Measurements from ENCODE around the gene CD59.

The CD59 gene, protein sequence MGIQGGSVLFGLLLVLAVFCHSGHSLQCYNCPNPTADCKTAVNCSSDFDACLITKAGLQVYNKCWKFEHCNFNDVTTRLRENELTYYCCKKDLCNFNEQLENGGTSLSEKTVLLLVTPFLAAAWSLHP

DNA sequence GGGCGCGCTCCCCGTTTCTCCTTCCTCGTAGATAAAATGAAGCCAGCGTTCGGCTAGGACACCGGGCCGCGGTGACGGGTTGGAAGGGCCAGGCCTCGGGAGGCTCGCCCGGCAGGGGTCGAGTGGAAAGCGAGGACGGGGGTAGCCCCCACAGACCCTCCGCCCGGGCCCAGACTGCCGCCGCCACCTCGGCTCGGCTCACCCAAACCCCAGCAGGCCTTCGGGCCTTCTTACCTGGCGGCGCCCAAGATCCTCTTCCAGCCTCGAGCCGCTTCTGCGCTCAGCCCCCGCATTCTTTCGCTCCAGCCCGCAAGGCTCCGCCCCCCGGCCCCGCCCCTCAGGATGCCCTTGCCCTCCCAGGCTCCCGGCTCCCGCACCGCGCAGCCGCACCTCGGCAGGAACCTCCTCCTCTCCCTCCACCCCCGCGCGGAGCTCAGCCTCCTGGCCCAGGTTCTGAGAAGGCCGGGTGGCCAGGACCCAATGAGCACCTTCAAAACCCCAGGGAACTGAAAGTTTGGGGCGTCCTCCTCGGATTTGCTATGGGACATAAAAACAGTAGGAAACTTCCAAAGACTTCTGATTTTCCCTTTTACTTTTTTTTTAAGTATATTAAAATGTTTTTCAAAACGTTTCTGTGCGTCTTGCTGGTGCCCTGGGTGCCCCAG is at the start of gene CD59:
Gene CD59 (minus strand): TSS at position 276 of the 665 bp plus-strand sequence. CDS start 13,978 bp downstream, outside the sequence.
- DNase-seq, result peak; percentile 84

DNA sequence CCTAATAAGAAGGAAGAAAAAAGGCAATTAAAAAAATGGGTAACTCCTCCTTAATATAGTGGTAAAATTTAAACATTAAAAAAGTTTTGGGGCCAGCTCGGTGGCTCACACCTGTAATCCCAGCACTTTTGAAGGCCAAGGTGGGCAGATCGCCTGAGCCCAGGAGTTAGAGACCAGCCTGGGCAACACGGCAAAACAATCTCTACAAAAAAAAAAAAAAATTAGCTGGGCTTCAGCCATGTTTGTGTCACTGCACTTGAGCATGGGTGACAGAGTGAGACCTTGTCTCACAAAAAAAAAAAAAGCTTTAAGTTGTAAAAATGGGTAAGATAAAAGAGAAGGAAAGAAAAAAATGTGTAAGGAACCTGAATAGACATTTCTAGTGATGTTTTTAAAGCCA is 49.4 kb upstream of the CD59 start:
- DNase-seq, result no peak

DNA sequence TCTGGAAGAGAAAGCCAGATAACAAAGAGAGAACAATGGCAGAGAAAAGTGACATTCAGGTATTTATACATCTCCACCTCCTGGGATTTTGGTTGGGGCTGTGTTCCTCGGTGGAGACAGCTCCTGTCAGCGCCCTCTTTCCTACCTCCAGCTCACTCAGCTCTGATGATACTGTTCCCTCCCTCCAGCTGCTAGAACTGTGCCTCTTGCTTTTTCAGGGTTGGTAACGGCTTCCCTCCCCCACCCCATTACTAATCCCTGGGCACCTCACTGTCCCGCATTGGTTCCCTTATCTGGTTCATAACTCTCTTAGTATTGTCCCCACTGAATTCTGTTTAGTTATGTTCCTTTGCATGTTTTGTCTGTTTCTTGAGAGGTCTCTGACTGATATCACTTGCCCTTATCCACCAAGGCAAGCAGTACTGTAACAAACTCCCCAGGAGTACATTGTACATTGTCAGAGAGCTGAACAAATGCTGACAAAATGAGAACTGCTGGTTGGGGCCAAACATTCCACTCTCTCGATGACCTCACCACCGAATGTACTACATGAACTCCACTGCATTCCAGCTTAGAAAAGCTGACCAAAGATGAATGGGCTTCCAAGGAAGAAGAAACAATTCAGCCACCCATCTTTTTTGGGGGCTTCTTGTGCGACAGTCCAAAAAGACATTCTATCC is 43.8 kb upstream of the CD59 start:
- DNase-seq, result no peak

DNA sequence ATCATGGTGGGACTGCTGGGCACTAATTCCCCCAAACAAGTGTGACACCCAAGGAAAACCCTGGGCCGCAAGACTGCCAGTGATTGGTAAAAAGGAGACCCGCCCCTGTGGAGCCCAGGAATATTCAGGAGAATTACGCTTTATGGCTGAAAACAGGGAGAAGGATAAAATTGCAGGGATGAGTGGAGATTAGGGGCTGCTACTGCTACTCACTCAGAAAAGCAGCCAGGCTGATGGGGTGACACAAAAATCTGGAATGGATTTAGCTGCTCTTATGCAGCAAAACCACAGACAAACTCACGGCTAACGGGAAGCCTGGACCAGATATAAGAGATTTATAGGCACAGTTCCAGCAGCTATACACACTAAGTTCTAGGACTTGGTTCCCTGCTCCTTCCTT is 42.5 kb upstream of the CD59 start:
- DNase-seq, result no peak

DNA sequence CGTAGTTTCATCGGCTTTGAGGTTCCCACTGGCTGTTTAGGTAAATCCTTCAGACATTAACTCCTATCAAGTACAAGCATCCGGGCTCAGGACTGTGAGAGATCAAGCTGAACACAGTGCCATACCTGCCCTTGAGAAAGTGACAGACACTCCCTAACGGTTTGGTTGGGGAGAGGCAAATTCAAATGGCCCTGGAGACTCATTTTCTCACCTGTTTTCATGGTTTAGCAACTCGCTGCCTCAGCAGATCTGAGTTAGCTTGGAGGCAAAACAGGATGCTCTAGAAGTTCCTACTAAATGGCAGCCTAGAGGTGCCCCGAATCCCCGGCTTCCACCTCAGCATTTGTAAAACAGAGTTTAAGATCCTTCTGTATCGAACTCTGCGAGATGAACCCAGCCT is 41.7 kb upstream of the CD59 start:
- no peak for DNase-seq

DNA sequence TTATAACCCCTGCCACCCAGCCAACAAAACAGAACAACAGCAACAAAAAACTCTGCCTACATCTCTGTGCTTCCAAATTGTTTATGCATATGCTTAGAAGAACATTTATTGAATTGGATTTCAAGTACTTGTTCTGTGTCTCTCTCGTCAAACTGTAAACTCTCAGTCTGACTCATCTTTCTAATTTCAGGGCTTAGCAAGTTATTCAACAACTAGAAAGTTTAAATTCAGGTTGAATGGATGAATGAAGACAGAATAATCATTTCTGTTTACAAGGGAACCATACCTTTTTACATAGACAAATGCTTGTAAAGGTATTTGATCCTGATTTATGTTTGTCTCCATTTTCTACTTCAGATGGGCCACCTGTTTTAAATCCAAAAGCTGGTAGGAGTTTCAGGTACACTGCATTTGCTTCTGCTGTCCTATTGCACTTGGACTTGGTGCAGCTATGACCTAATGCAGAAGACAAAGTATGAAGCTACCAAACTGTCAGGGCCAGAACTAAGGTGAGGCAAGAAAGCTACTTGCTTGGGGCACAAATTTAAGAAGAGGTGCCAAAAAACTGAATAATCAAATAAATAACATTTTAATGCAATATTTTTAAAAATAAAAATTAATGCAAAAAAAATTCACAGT is 39.7 kb upstream of the CD59 start:
- DNase-seq, result no peak

DNA sequence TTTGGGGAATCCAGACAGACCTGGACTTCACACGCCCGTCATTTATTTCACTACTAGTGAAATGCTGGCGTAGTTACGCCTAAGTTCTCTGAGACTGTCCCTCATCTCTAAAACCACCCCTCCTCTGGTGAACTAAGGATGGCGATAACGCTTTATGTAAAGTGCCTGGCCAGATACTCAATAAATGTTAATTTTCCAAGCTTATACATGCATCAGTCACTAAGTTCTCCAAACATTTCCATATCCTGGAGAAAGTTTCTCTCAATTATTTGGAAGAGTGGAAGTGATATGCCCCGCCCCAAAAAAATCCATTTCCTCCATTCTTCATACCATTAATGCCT is 39.2 kb upstream of the CD59 start:
- no peak for DNase-seq

DNA sequence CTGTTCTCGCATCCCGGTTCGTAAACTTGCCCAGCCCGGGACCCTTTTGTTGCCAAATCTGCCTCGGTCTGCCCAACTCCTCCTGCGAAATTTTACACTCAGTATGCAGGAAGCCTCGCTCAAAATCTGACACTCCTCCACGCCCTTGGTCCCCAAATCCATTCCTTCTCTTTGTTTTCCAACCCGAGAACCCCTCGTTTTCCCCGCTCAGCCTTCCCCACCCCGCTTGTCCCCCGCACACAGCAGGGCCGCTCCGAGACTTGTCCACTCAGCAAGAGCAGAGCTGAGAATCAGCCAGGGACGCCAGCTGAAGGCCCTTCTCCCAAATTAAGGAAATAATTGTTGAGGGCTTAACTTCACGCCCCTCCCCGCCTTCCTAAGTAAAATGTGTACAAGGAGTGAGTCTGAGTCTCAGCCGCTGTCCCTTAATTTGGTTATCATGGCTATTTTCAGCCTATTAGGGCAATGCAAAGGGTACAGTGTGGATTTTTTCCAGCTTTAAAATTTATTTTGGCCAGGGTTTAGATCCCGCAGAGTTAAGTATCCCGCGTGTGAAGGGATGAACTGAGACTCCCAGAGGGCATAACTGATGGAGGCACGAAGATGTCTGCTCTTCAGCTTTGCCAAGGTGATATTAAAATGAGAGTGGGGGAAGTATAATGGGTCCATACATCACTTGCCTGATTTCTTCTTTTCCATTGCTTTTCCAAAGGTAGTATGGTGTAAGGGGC is 38.7 kb upstream of the CD59 start:
- DNase-seq, result no peak

DNA sequence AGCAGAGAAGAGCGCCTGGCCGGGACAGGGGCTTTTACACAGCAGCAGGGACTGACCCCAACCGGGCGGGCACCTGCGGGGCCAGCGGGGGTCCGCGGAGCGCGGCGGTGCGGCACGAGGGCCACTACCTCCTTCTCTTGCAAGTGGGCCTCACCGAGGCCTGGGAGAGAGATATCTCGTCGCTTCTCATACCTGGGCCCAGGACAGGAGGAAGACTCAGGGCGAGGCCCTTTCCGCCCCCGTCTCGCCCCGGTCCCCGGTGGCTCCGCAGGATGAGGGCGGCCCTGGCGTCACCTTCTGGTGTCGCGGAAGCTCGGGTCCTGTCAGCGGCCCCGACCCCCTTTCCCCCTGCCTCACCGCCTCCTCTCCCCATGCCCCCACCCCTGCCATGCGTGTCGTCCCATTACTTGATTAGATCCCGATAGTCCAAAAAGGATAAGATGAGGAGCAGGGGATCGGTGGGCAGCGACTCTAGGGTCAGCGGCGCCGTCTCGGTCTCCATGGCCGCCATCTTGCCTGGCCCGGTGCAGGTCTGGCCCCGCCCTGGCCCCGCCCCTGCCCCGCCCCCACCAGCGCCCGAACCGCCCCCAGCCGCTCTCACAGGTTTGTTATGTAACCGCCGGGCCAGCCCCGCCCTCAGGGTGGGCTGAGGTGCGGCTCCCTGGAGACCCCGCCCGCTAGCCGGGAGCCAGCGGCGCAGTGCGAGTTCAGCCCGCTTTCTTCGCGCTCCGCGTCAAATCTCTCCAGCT is 37.9 kb upstream of the CD59 start, which contains the start of gene FBXO3:
Gene FBXO3 (minus strand): TSS at position 534 of the 749 bp plus-strand sequence. CDS start 23 bp downstream, at position 511.
- peak; percentile 78 for DNase-seq

DNA sequence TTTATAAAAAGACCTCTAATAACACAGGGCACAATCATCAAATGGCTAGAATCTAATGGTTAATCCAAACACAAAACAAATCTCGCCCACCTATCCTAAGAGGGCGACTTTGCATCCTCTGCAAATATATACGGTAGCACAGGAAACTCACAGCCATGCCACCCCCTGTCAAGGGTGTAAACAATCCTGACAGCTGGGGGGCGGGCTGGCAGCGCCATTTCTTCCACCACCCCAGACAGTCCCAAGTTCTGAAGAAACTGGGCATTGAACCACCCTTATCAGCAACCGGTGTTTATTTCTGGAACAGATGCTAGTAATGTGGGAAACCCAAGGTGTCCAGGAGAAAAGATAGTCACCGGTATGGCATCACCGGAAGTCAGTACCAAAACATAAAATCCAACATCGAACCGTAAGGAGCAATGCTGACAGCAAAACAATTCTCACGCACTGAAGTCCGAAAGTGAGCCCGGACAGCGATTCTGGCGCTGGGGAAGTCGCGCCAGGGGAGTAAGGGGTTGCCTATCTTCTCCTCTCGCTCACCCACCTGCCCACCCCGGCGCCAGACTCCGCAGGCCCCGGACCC is 37.3 kb upstream of the CD59 start:
- no peak for DNase-seq

DNA sequence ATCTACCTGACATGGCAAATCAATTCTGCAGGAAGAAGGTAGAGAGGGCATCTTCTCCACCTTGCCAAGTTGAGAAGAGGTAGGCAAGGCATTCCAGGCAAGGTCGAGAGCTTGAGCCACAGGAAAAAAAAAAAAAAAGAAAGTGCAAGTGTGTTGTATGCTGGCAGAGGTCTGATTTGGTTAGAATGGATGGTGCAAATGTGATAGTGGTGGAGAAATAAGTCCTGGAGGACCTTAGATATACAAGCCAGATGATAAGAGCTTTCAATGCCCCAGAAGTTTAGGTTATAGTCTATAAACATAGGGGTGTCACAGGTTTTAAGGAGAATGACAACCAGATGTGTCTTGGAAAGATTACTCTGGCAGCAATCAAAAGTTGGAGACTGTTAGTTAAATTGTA is 36.6 kb upstream of the CD59 start:
- DNase-seq, result no peak

DNA sequence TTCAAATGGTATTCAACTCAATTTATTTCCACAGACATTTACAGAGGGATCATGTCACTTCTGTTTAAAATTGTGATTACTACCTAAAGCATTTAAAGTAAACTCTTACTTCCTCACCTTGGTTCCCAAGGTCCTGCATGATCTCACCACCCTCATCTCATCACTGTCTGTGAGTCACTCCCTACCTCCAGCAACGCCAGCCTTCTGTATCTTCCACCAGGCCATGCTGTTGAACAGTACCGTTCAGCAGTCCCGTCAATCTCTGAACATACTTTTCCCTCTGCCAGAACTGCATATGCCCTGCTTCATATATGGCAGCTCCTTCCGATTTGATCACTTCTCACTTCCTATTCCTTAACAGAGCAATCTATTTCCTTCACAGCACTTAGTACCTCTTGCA is 36.1 kb upstream of the CD59 start:
- DNase-seq, result no peak

DNA sequence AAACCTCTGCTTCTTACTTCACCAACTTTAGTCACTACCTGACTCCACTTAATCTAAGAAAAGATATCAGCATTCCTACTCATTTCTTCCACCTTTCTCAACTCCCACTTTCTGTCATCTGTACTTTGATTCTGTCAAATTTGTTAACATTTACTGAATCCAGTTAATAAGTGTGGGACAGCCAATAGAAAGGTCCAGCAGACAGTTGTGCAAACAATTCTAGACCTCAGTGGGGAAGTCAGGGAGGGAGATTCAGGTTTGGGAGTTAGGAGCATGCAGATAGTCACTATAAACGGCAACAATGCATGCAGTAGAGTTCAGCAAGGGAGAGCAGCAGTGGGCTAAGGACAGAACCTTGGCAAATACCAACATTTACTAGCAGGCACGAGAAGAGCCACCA is 34.0 kb upstream of the CD59 start:
- no peak for DNase-seq

DNA sequence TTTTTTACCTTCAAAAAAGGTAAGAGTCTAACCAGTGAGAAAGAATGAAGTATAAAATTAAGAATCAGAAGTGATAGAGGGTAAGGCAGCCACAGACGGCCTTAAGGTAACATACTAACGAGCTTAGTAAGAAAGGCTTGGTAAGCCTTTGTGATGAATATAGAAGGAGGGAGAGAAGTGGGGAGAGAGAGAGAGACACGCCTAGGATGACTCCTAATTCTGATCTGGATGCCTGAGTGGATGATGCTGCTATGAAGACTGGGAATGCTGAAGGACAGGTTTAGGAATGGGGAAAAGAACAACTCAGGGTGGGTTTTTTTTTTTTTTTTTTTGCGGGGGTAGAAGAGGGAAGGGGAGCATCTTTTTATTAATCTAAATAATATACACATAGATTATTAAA is 33.3 kb upstream of the CD59 start:
- DNase-seq, result no peak

DNA sequence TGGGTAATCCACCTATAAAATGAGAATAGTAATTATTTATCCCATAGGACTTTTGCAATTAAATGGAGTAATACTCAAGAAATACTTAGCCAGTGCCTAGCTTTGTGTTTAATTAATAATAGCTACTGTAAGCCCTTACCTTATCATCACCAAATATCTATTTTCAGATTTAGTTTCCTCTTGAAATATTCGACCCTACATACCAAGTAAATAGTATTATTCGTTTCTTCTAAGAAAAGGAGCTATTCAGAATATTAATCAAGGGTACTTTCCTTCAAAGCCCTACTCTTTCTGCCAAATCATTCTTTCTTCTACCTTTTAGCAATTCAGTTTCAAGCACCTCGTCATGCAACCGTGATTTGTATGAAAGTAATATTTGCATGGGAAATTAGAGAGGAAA is 31.4 kb upstream of the CD59 start:
- DNase-seq, result no peak

DNA sequence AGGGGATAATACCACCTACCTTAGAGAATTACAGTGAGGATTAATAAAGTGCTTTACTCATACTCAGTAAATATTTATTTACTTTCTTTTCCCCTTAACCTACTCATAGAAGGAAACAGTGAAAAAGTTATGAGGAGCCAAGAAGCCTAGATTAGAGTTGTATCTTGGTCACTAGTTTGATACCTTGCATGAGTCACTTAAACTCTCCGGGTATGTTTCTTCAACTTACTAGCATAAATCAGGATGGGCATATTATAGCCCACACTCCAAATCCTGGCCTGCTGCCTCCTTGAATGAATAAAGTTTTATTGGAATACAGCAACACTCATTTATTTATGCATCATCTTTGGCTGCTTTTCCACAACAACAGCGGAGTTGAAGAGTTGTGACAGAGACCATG is 29.9 kb upstream of the CD59 start:
- DNase-seq, result no peak

DNA sequence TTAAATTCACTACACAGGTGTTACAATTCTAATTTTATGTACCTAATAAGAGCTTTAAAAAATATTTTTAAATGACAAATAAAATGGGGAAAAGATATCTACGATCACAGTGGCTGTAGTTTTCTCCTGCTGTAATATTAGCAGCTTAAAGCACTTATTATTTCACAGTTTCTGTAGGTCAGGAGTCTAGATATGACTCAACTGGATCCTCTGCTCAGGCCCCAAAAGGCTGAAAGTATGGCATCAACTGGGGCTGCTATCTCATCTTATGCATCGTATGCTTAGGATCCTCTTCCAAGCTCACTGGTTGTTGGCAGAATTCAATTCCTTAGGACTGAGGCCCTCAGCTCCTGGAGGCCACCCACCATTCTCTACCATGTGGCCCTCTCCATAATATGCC is 25.2 kb upstream of the CD59 start:
- DNase-seq, result no peak

DNA sequence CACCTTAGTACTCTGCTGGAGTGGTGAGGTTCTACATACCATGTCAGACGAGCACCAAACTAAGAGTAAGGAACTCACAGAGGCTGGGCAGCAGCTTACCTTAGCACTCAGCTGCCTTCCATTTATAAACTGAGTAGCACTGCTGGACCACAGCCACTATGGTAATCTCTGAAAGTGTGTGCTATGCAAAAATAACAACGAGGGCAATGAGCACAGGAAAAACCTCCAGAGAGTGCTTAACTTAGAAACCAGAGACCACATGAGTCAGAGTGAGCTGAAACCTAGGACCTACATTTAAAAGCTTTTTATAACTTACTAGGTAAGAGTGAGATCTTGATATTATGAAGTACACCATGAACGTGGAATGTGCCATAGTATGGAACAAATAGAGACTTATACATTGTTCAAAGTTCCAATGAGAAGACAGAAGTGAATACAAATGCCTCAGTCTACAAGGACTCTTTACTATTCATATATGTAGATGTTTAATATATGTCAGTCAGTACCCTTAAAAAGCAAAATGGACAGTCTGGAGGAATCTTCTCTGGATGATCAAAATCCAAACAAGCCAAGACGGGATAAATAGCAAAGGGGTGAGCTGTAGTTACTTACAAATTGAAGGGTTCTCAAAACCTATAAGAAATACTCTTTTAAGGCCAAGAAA is 17.2 kb upstream of the CD59 start:
- DNase-seq, result no peak

DNA sequence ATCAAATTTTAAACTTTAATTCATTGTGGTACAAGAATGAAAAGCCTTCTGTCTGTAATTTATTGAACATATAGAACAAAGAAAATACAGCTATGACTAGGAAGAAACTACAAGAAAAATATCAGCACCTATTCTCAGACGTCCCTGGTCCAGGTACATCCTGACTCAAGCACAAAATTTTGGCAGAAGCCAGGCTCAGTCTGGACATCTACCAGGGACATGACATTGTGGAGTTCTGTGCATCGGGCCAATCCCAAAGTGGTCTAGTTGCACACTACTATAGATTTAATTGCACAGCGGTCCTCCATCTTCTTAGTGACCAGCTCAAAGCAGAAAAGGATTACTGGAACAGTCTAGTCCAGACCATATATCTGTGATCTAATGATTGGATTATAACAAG is 15.7 kb upstream of the CD59 start:
- no peak for DNase-seq

DNA sequence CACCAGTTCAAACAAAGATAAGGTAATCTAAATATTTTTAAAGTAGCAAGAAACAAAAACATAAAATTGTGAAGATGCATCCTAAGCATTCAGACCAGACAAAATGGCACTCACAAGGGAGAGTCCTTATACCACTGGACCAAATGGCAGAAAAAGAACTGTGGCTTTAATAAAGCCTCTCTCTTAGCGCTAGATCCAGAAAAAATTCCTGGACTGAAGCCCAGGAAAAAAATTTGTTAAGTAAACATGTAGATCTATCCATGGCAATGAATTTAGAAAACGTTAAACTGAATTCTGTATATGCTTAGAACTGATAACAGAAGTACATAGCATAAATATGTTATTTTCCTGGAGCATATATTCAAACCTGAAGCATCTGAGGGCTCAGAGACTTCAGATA is 11.8 kb upstream of the CD59 start:
- no peak for DNase-seq

DNA sequence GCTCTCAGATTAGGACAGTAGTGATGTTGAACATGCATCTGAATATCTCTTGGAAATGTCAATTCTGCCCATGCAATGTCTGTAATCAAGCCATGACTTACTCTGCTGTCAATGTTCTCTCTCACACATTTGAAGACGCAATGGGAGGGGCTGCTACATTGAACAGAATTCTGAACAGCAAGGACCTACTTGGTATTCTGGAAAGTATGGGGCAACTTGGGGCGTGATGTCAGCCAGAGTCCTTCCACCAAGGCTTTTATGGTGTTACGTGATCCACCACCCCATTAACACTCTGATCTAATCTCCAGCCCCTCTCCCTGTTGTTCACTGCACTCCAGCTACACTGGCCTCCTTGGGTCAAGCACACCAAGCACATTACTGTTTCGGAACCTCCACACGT is 7.1 kb upstream of the CD59 start:
- no peak for DNase-seq
